Thyroid gland (tissue), 4 donors: ENCODE results near the gene SHLD3. TPM values are rescaled to one million over a fixed set of nuclear protein-coding genes. Genes with fewer than 3 reads are reported as not detected.

Source experiments
- DNase-seq, 2 donors: peaks; one replicate each; pipeline ENCODE4 v3.0.0-alpha.2; 2019
- H3K27ac ChIP-seq, 3 donors: fragments of 200-600 bp; sonication (generic); 1 replicate in 2 of 3; 2 replicates in 1 of 3; pipeline ENCODE4 v1.5.1; 2016 to 2019; ENCODE audit warnings: mild to moderate bottlenecking in 1 of 3, moderate library complexity in 1 of 3
- H3K27me3 ChIP-seq: fragments of 200-600 bp; sonication (generic); one replicate; pipeline ENCODE4 v1.5.1; 2019
- H3K36me3 ChIP-seq, 2 donors: fragments of 200-600 bp; sonication (generic); one replicate each; pipeline ENCODE4 v1.5.1; 2016 to 2019
- H3K4me1 ChIP-seq, 2 donors: fragments of 200-600 bp; sonication (generic); one replicate each; pipeline ENCODE4 v1.5.1; 2017 to 2019
- H3K4me3 ChIP-seq, 3 donors: fragments of 200-600 bp; sonication (generic); replicated peaks in 1 of 3; 1 replicate in 2 of 3; 2 replicates in 1 of 3; pipeline ENCODE4 v1.5.1; 2016; ENCODE audit warnings: mild to moderate bottlenecking in 1 of 3
- H3K9me3 ChIP-seq: fragments of 200-600 bp; sonication (generic); one replicate; pipeline ENCODE4 v1.5.1; 2017
- CTCF ChIP-seq, 6 experiments: fragments of 200-600 bp in 3 of 6; fragments of 450-650 bp in 3 of 6; sonication (generic) in 3 of 6; IDR thresholded peaks; one replicate each; pipeline ENCODE4 v1.5.1; 2016 to 2019; ENCODE audit warnings: antibody characterized with exemption in 6 of 6, mild to moderate bottlenecking in 2 of 6, inconsistent platforms in 1 of 6, moderate library complexity in 1 of 6
- POLR2A ChIP-seq, 2 donors: fragments of 450-650 bp; IDR thresholded peaks; one replicate each; pipeline ENCODE4 v1.6.1; 2017; ENCODE audit warnings: antibody characterized with exemption in 2 of 2, mild to moderate bottlenecking in 2 of 2, moderate library complexity in 1 of 2
- WGBS, 2 donors: methylation state at CpG; one replicate each; pipeline ENCODE4 v1.1.5; 2017; 5-methylcytosine and 5-hydroxymethylcytosine counted together
- intact Hi-C: fragments of 100-400 bp; cut with DNase I; formaldehyde crosslinking; loops from one replicate; pipeline ENCODE4 v1.15.1; 2023
- total RNA-seq, 4 donors: library from RNA; depleted of rRNA; stranded (reverse); fragments of >200 nt; gene quantifications; one replicate each; pipeline ENCODE4 v1.2.3, GENCODE V29; 2016

SHLD3 gene
- total RNA-seq, 4 donors from 2014 or later: 3.0 to 5.6 (median 3.9) TPM

GRCh38 chr5:65651144-65651543, 26.3 kb downstream of the SHLD3 start:
- intact Hi-C loops: no loop called here
- no peak for TF ChIP-seq POLR2A (IDR thresholded peaks at IDR 0.05)
- TF ChIP-seq CTCF (IDR thresholded peaks at IDR 0.05): no peak
- no peak overlapping the region for H3K4me3 ChIP-seq
- no peak overlapping the region for H3K27ac ChIP-seq
- DNase-seq: no peak
- whole genome bisulfite sequencing, 2 donors: 82 to 83% methylated on average over 5 of the region's 5 CpGs
- H3K36me3 ChIP-seq: no peaks in the 10 kb centered on the region
- H3K27me3 ChIP-seq: no peaks in the 10 kb centered on the region
- no peaks in the 10 kb centered on the region for H3K4me1 ChIP-seq
- no peaks in the 10 kb centered on the region for H3K9me3 ChIP-seq

- 90% methylated on average over 2 of the region's 2 CpGs for WGBS, 2 donors
- intact Hi-C loops: no loop called here
- TF ChIP-seq POLR2A (IDR thresholded peaks at IDR 0.05) (no peak), CTCF (IDR thresholded peaks at IDR 0.05) (no peak)
- Histone ChIP-seq H3K27me3 (no peaks in the 10 kb centered on the region), H3K36me3 (no peaks in the 10 kb centered on the region), H3K4me1 (no peaks in the 10 kb centered on the region), H3K4me3 (no peak overlapping the region), H3K9me3 (no peaks in the 10 kb centered on the region), H3K27ac (no peak overlapping the region)
- DNase-seq: no peak
Measured at GRCh38 chr5:65654713-65655112, 29.9 kb downstream of the SHLD3 start.

- H3K36me3 ChIP-seq: peaks cover 0 to 8% of the 10 kb centered on the region in 2 donors
- DNase-seq: no peak
- H3K27ac ChIP-seq: no peak overlapping the region
- no peaks in the 10 kb centered on the region for H3K27me3 ChIP-seq
- peak in 1 of 6 experiments; percentile 27 for TF ChIP-seq CTCF (IDR thresholded peaks at IDR 0.05)
- no peak for TF ChIP-seq POLR2A (IDR thresholded peaks at IDR 0.05)
- 81 to 95% methylated on average over 1 of the region's 1 CpG for WGBS, 2 donors
- intact Hi-C loops: no loop called here
- no peaks in the 10 kb centered on the region for H3K4me1 ChIP-seq
- no peaks in the 10 kb centered on the region for H3K9me3 ChIP-seq
- H3K4me3 ChIP-seq: no peak overlapping the region
Measured at GRCh38 chr5:65663804-65664521, 39.1 kb downstream of the SHLD3 start.

- no peaks in the 10 kb centered on the region for H3K9me3 ChIP-seq
- WGBS, 2 donors: 86 to 90% methylated on average over 7 of the region's 7 CpGs
- no peaks in the 10 kb centered on the region for H3K27me3 ChIP-seq
- H3K27ac ChIP-seq: no peak overlapping the region
- H3K4me1 ChIP-seq: no peaks in the 10 kb centered on the region
- peaks cover 0 to 5% of the 10 kb centered on the region in 2 donors for H3K36me3 ChIP-seq
- TF ChIP-seq CTCF (IDR thresholded peaks at IDR 0.05): no peak
- no peak for TF ChIP-seq POLR2A (IDR thresholded peaks at IDR 0.05)
- DNase-seq: no peak
- no peak overlapping the region for H3K4me3 ChIP-seq
- intact Hi-C loops: no loop called here
Measured at GRCh38 chr5:65668696-65669095, 43.9 kb downstream of the SHLD3 start.

GRCh38 chr5:65672796-65673195, 48.0 kb downstream of the SHLD3 start:
- Histone ChIP-seq H3K36me3 (no peaks in the 10 kb centered on the region), H3K9me3 (no peaks in the 10 kb centered on the region), H3K4me3 (no peak overlapping the region), H3K27ac (no peak overlapping the region), H3K27me3 (no peaks in the 10 kb centered on the region), H3K4me1 (no peaks in the 10 kb centered on the region)
- TF ChIP-seq POLR2A (IDR thresholded peaks at IDR 0.05): no peak
- TF ChIP-seq CTCF (IDR thresholded peaks at IDR 0.05): no peak
- intact Hi-C loops: no loop called here
- DNase-seq: no peak
- WGBS, 2 donors: 89 to 100% methylated on average over 1 of the region's 1 CpG
